Osteoblast (primary cell): ENCODE data around the gene DTX1. TPM values are rescaled to one million over a fixed set of nuclear protein-coding genes. Genes with fewer than 3 reads are reported as not detected.

ENCODE experiments used
- DNase-seq: peaks from one replicate; pipeline ENCODE4 v3.0.0; 2011; ENCODE audit warnings: low spot score, mixed read lengths; ENCODE audit not compliant: insufficient read length; ENCODE audit errors: missing footprints
- H2AFZ ChIP-seq: 2 replicates; pipeline ENCODE4 v1.6.0; 2011; ENCODE audit warnings: mild to moderate bottlenecking, low read length
- H3K27ac ChIP-seq: 2 replicates; pipeline ENCODE4 v1.5.1; 2011; ENCODE audit warnings: mild to moderate bottlenecking, low read depth, low read length, moderate library complexity
- H3K27me3 ChIP-seq: 2 replicates; pipeline ENCODE4 v1.6.0; 2012; ENCODE audit warnings: mild to moderate bottlenecking, control low read depth, inconsistent platforms, low read length, moderate library complexity; ENCODE audit not compliant: insufficient read depth
- H3K36me3 ChIP-seq: 2 replicates; pipeline ENCODE4 v1.5.1; 2011; ENCODE audit warnings: mild to moderate bottlenecking, low read length, control low read depth, moderate library complexity; ENCODE audit not compliant: insufficient read depth
- H3K4me1 ChIP-seq: 2 replicates; pipeline ENCODE4 v1.5.1; 2011; ENCODE audit warnings: mild to moderate bottlenecking, low read length, control low read depth, moderate library complexity; ENCODE audit not compliant: insufficient read depth
- H3K4me2 ChIP-seq: 2 replicates; pipeline ENCODE4 v1.6.0; 2011; ENCODE audit warnings: mild to moderate bottlenecking, low read length; ENCODE audit not compliant: insufficient read depth
- H3K4me3 ChIP-seq: fragments of 200-600 bp; sonication (generic); 3 replicates; pipeline ENCODE4 v1.5.1; 2012; ENCODE audit warnings: mild to moderate bottlenecking, low read length, inconsistent platforms; ENCODE audit not compliant: insufficient read depth
- H3K79me2 ChIP-seq: 2 replicates; pipeline ENCODE4 v1.6.0; 2012; ENCODE audit warnings: mild to moderate bottlenecking, low read length, control low read depth, inconsistent platforms; ENCODE audit not compliant: insufficient read depth
- H3K9me3 ChIP-seq: 2 replicates; pipeline ENCODE4 v1.5.1; 2011; ENCODE audit warnings: low read depth, low read length, control low read depth
- H4K20me1 ChIP-seq: 2 replicates; pipeline ENCODE4 v1.6.0; 2012; ENCODE audit warnings: mild to moderate bottlenecking, low read length, control low read depth; ENCODE audit not compliant: insufficient read depth
- total RNA-seq: library from RNA; depleted of rRNA; stranded (reverse); fragments of >200 nt; gene quantifications from 2 replicates; pipeline ENCODE4 v1.2.3, GENCODE V29; 2012
- TF ChIP-seq, protein P1 (sequence below): IDR thresholded peaks from 2 replicates; pipeline ENCODE4 v1.5.1; 2011; ENCODE audit warnings: mild to moderate bottlenecking, low read depth, low read length, moderate library complexity; ENCODE audit errors: extremely low read depth

DTX1 gene
- total RNA-seq, 1 donor: under 0.01 TPM

DNA sequence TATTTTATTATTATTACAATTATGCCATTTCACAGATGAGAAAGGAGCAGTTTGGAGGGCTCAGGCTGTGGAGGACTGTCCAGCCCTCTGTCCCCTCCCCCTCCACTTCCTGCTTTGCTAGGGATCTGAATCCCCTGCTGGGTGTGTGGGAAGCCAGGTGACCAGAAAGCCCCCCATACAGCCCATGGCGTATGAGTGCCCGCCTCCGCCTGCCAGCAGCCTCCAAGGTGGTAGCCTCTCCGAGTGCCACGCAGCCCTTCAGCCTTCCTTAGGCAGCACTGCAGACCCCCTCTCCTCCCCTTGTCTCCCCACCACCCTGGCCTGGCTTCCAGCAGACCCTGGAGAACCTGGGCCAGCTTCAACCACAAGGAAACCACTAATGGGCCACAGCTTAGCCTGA is 12.6 kb downstream of the DTX1 start:
- no peak overlapping the region for H2AFZ ChIP-seq
- H3K4me3 ChIP-seq: no peak overlapping the region
- H3K36me3 ChIP-seq: no peaks in the 10 kb centered on the region
- H3K27me3 ChIP-seq: no peaks in the 10 kb centered on the region
- DNase-seq: peak; percentile 82
- no peaks in the 10 kb centered on the region for H3K79me2 ChIP-seq
- H3K4me2 ChIP-seq: no peak overlapping the region
- H4K20me1 ChIP-seq: no peaks in the 10 kb centered on the region
- H3K9me3 ChIP-seq: no peaks in the 10 kb centered on the region
- TF ChIP-seq, protein P1, sequence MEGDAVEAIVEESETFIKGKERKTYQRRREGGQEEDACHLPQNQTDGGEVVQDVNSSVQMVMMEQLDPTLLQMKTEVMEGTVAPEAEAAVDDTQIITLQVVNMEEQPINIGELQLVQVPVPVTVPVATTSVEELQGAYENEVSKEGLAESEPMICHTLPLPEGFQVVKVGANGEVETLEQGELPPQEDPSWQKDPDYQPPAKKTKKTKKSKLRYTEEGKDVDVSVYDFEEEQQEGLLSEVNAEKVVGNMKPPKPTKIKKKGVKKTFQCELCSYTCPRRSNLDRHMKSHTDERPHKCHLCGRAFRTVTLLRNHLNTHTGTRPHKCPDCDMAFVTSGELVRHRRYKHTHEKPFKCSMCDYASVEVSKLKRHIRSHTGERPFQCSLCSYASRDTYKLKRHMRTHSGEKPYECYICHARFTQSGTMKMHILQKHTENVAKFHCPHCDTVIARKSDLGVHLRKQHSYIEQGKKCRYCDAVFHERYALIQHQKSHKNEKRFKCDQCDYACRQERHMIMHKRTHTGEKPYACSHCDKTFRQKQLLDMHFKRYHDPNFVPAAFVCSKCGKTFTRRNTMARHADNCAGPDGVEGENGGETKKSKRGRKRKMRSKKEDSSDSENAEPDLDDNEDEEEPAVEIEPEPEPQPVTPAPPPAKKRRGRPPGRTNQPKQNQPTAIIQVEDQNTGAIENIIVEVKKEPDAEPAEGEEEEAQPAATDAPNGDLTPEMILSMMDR: no peak
- H3K4me1 ChIP-seq: no peaks in the 10 kb centered on the region
- no peak overlapping the region for H3K27ac ChIP-seq

DNA sequence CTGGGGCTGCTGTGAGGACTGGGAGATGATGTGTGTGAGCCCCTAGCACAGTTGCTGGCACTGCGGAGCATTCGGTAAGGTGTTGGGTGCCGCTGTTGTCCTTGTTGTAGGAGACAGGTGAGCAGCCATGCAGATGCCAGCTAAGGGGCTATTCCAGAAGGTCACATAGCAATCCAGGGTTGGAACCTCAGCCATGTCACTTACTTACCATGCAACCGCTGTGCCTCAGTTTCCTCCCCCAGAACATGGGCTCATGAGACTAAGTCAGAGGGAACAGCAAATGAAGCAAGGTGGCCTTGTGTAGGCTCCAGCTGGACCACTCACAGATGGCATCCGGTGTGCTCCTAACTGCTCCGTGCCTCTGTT is 13.2 kb downstream of the DTX1 start:
- H3K9me3 ChIP-seq: no peaks in the 10 kb centered on the region
- TF ChIP-seq, protein P1: no peak
- no peak overlapping the region for H2AFZ ChIP-seq
- no peaks in the 10 kb centered on the region for H3K4me1 ChIP-seq
- H3K4me2 ChIP-seq: no peak overlapping the region
- no peaks in the 10 kb centered on the region for H3K79me2 ChIP-seq
- no peaks in the 10 kb centered on the region for H3K36me3 ChIP-seq
- peak; percentile 58 for DNase-seq
- no peaks in the 10 kb centered on the region for H3K27me3 ChIP-seq
- H4K20me1 ChIP-seq: no peaks in the 10 kb centered on the region
- H3K4me3 ChIP-seq: no peak overlapping the region
- H3K27ac ChIP-seq: no peak overlapping the region

DNA sequence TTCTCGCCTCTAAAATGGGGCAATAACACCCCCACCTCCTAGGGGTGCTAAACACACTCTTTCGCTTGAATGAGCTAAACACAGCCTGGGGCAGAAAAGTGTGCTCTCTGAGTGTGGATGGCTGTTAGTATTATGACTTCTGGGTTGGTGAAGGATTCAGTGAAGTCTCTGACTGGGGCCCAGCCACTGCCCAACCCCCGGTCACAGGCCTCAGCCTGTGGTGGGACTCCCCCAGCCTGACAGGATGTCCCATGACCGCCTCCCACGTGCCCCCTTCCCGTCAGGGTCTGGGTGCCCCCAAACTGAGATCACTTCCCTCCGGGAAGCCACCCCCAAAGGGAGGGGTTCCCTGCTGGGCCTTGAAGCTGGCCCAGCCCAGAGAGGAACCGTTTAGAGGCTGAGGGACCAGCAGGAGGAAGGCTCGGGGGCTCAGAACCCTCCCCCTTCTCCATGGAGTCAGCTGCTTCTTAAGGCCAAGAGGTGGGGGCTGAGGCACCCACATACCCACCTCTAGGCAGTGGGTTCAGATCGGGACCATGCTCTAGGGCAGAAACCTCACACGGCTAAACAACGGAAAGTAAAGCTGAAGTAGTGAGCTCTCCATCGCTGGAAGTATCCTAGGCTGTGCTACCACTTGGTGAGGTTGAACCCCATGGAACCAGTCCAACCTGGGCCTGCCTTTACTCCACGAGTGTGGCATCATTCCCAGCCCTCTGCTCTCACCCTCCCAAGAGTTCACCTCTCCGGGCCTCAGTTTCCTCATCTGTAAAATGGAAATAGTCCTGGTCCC is 13.8 kb downstream of the DTX1 start:
- no peaks in the 10 kb centered on the region for H3K36me3 ChIP-seq

More for the DNA sequence above, 13.8 kb downstream of the DTX1 start:
- no peak overlapping the region for H3K4me3 ChIP-seq
- H3K79me2 ChIP-seq: no peaks in the 10 kb centered on the region
- TF ChIP-seq, protein P1: no peak
- H3K9me3 ChIP-seq: no peaks in the 10 kb centered on the region
- no peaks in the 10 kb centered on the region for H3K4me1 ChIP-seq
- no peak overlapping the region for H2AFZ ChIP-seq
- no peak overlapping the region for H3K27ac ChIP-seq
- H3K27me3 ChIP-seq: no peaks in the 10 kb centered on the region
- H4K20me1 ChIP-seq: no peaks in the 10 kb centered on the region
- peak; percentile 84 for DNase-seq
- no peak overlapping the region for H3K4me2 ChIP-seq
